GM19043 (cell line): Measurements from ENCODE around the gene MBTD1.
"Not testable (repeated sequence)": the region's sequence is repeated elsewhere in the genome, so short reads cannot be mapped to it uniquely, and the experiment has no call there.

Experiments
- ATAC-seq: cut with Tn5 transposase; IDR thresholded peaks from one replicate; pipeline ENCODE4 v1.9.1; 2021; ENCODE audit warnings: low read depth; ENCODE audit not compliant: unreplicated experiment

MBTD1 gene

GRCh38 chr17:51191895-51192294, 68.0 kb downstream of the MBTD1 start:
- no peak for ATAC-seq

GRCh38 chr17:51189628-51190027, 70.2 kb downstream of the MBTD1 start:
- no peak for ATAC-seq

- no peak for ATAC-seq
These were observed 70.7 kb downstream of the MBTD1 start for GRCh38 chr17:51189162-51189561.

- ATAC-seq, result no peak
These were observed 71.5 kb downstream of the MBTD1 start for GRCh38 chr17:51188271-51188833.

GRCh38 chr17:51185763-51186332, 74.0 kb downstream of the MBTD1 start:
- no peak for ATAC-seq

GRCh38 chr17:51184124-51184523, 75.7 kb downstream of the MBTD1 start:
- ATAC-seq, result no peak

- no peak for ATAC-seq
These were observed 79.4 kb downstream of the MBTD1 start for GRCh38 chr17:51180486-51180885.

- ATAC-seq, result not testable (repeated sequence)
These were observed 87.8 kb downstream of the MBTD1 start for GRCh38 chr17:51172030-51172429.

- ATAC-seq, result no peak
These were observed 89.1 kb downstream of the MBTD1 start for GRCh38 chr17:51170736-51171135.

- ATAC-seq, result no peak
These were observed 90.5 kb downstream of the MBTD1 start for GRCh38 chr17:51169340-51169739.

GRCh38 chr17:51166987-51167931, 92.6 kb downstream of the MBTD1 start:
- ATAC-seq, result peak; percentile 38

GRCh38 chr17:51166198-51166986, 93.5 kb downstream of the MBTD1 start, which contains the start of gene NME2:
Gene NME2 (plus strand): TSS chr17:51166411. CDS start chr17:51166831, 420 bp downstream.
- peak; percentile 85 for ATAC-seq

GRCh38 chr17:51165680-51166197, 94.1 kb downstream of the MBTD1 start:
- peak; percentile 22 for ATAC-seq

GRCh38 chr17:51164911-51165679, 94.8 kb downstream of the MBTD1 start:
- no peak for ATAC-seq

GRCh38 chr17:51161541-51161940, 98.3 kb downstream of the MBTD1 start:
- no peak for ATAC-seq

- ATAC-seq, result no peak
These were observed 100.2 kb downstream of the MBTD1 start for GRCh38 chr17:51159604-51160003.

- ATAC-seq, result no peak
These were observed 104.4 kb downstream of the MBTD1 start for GRCh38 chr17:51155416-51155815.

GRCh38 chr17:51154176-51154575, 105.7 kb downstream of the MBTD1 start:
- ATAC-seq, result no peak

- ATAC-seq, result peak; percentile 91
These were observed 106.4 kb downstream of the MBTD1 start, which contains the start of gene NME1 for GRCh38 chr17:51153210-51154072. Gene NME1 (plus strand): TSS chr17:51153559. CDS start chr17:51155655, 2,096 bp downstream.
